ENCODE results near the gene SCYL3.

The SCYL3 gene

GRCh38 chr1:169859001-169859400, 34.7 kb downstream of the SCYL3 start:
- Histone ChIP-seq H3K4me3 (no peak overlapping the region), H3K27ac (no peak overlapping the region)
- DNase-seq (ENCODE audit: low spot score) = no peak
- no peak for TF ChIP-seq CTCF (IDR thresholded peaks at IDR 0.05)

GRCh38 chr1:169858467-169858866, 35.2 kb downstream of the SCYL3 start:
- no peak overlapping the region for H3K27ac ChIP-seq
- no peak for DNase-seq (ENCODE audit: low spot score)
- TF ChIP-seq CTCF (IDR thresholded peaks at IDR 0.05) = no peak

GRCh38 chr1:169853341-169853740, 40.4 kb downstream of the SCYL3 start:
- no peak for TF ChIP-seq CTCF (IDR thresholded peaks at IDR 0.05)
- DNase-seq (ENCODE audit: low spot score) = no peak
- no peak overlapping the region for H3K4me3 ChIP-seq
- H3K27ac ChIP-seq = no peak overlapping the region

More at GRCh38 chr1:169858467-169858866, 35.2 kb downstream of the SCYL3 start:
- no peak overlapping the region for H3K4me3 ChIP-seq

- DNase-seq (ENCODE audit: low spot score) = no peak
- no peak for TF ChIP-seq CTCF (IDR thresholded peaks at IDR 0.05)
- Histone ChIP-seq H3K27ac (no peak overlapping the region), H3K4me3 (no peak overlapping the region)
These were observed 44.2 kb downstream of the SCYL3 start for GRCh38 chr1:169849346-169850022.

GRCh38 chr1:169848456-169848855, 45.2 kb downstream of the SCYL3 start:
- Histone ChIP-seq H3K27ac (no peak overlapping the region), H3K4me3 (no peak overlapping the region)
- DNase-seq (ENCODE audit: low spot score) = no peak
- TF ChIP-seq CTCF (IDR thresholded peaks at IDR 0.05) = no peak

- DNase-seq (ENCODE audit: low spot score) = no peak
- Histone ChIP-seq H3K27ac (no peak overlapping the region), H3K4me3 (no peak overlapping the region)
- no peak for TF ChIP-seq CTCF (IDR thresholded peaks at IDR 0.05)
These were observed 48.6 kb downstream of the SCYL3 start for GRCh38 chr1:169844941-169845608.

- no peak for DNase-seq (ENCODE audit: low spot score)
- no peak overlapping the region for H3K4me3 ChIP-seq
- no peak overlapping the region for H3K27ac ChIP-seq
- TF ChIP-seq CTCF (IDR thresholded peaks at IDR 0.05) = no peak
These were observed 54.8 kb downstream of the SCYL3 start for GRCh38 chr1:169838942-169839341.
